Measurements from ENCODE around the gene C3orf20. TPM values are rescaled to one million over a fixed set of nuclear protein-coding genes. Genes with fewer than 3 reads are reported as not detected.

The C3orf20 gene
- polyA plus RNA-seq, 1 donor from 2014 or later: not detected

DNA sequence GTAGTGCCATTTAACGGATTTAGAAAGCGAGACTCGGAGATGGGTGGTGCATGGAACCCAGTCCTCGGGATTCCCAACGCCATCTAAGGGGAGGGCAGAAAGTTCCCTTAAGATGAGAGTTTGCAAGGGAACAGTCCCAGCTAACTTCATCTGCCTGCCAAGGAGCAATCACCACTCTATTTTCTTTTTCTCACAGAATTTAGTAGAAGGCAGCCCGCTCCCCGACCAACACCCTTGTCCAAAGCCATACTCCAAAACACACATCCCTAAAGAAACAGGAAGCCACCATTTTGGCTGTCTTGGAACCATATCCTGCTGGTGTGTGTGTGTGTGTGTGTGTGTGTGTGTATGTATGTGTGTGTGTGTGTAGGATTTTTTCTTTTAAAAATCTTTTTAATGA lies 136.7 kb downstream of the C3orf20 start:
- no peak overlapping the region for H3K9ac ChIP-seq (ENCODE audit: low read length)
- H3K9me2 ChIP-seq (ENCODE audit: insufficient read depth, low read length): no peaks in the 10 kb centered on the region
- no peak overlapping the region for H3K27ac ChIP-seq (ENCODE audit: low read length)
- H4K20me1 ChIP-seq (ENCODE audit: insufficient read depth): no peaks in the 10 kb centered on the region
- H3K9me3 ChIP-seq (ENCODE audit: low read length): no peaks in the 10 kb centered on the region
- TF ChIP-seq EP300 (conservative IDR thresholded peaks at IDR 0.05; ENCODE audit: poor library complexity, severe bottlenecking) (no peak), TAF1 (IDR thresholded peaks at IDR 0.05; ENCODE audit: low read depth) (no peak), POLR2AphosphoS5 (IDR thresholded peaks at IDR 0.05) (no peak), MXI1 (conservative IDR thresholded peaks at IDR 0.05; ENCODE audit: poor library complexity, severe bottlenecking) (no peak), EZH2 (IDR thresholded peaks at IDR 0.05; ENCODE audit: borderline replicate concordance, insufficient read depth, low read length, poor library complexity, severe bottlenecking) (no peak), RAD21 (conservative IDR thresholded peaks at IDR 0.05) (no peak), SMC3 (conservative IDR thresholded peaks at IDR 0.05; ENCODE audit: poor library complexity) (no peak)
- TF ChIP-seq, protein P1, sequence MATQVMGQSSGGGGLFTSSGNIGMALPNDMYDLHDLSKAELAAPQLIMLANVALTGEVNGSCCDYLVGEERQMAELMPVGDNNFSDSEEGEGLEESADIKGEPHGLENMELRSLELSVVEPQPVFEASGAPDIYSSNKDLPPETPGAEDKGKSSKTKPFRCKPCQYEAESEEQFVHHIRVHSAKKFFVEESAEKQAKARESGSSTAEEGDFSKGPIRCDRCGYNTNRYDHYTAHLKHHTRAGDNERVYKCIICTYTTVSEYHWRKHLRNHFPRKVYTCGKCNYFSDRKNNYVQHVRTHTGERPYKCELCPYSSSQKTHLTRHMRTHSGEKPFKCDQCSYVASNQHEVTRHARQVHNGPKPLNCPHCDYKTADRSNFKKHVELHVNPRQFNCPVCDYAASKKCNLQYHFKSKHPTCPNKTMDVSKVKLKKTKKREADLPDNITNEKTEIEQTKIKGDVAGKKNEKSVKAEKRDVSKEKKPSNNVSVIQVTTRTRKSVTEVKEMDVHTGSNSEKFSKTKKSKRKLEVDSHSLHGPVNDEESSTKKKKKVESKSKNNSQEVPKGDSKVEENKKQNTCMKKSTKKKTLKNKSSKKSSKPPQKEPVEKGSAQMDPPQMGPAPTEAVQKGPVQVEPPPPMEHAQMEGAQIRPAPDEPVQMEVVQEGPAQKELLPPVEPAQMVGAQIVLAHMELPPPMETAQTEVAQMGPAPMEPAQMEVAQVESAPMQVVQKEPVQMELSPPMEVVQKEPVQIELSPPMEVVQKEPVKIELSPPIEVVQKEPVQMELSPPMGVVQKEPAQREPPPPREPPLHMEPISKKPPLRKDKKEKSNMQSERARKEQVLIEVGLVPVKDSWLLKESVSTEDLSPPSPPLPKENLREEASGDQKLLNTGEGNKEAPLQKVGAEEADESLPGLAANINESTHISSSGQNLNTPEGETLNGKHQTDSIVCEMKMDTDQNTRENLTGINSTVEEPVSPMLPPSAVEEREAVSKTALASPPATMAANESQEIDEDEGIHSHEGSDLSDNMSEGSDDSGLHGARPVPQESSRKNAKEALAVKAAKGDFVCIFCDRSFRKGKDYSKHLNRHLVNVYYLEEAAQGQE (IDR thresholded peaks at IDR 0.05; ENCODE audit: borderline replicate concordance): no peak
- TF ChIP-seq, protein P2, sequence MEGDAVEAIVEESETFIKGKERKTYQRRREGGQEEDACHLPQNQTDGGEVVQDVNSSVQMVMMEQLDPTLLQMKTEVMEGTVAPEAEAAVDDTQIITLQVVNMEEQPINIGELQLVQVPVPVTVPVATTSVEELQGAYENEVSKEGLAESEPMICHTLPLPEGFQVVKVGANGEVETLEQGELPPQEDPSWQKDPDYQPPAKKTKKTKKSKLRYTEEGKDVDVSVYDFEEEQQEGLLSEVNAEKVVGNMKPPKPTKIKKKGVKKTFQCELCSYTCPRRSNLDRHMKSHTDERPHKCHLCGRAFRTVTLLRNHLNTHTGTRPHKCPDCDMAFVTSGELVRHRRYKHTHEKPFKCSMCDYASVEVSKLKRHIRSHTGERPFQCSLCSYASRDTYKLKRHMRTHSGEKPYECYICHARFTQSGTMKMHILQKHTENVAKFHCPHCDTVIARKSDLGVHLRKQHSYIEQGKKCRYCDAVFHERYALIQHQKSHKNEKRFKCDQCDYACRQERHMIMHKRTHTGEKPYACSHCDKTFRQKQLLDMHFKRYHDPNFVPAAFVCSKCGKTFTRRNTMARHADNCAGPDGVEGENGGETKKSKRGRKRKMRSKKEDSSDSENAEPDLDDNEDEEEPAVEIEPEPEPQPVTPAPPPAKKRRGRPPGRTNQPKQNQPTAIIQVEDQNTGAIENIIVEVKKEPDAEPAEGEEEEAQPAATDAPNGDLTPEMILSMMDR (IDR thresholded peaks at IDR 0.05; ENCODE audit: poor library complexity, severe bottlenecking): no peak
- H3K4me2 ChIP-seq (ENCODE audit: low read length): no peak overlapping the region
- H3K79me2 ChIP-seq (replicated peaks; ENCODE audit: insufficient read depth, low read length): no peaks in the 10 kb centered on the region
- H3K4me3 ChIP-seq (ENCODE audit: low read length): no peak overlapping the region
- H2AFZ ChIP-seq (ENCODE audit: low read depth, low read length): no peak overlapping the region
- no peaks in the 10 kb centered on the region for H3K36me3 ChIP-seq (ENCODE audit: insufficient read depth, low read length)
- H3K27me3 ChIP-seq (ENCODE audit: insufficient read depth, low read depth, low read length): peaks cover 52% of the 10 kb centered on the region
- H3F3A ChIP-seq (ENCODE audit: insufficient read depth, low read length, poor library complexity, severe bottlenecking): no peaks in the 10 kb centered on the region

DNA sequence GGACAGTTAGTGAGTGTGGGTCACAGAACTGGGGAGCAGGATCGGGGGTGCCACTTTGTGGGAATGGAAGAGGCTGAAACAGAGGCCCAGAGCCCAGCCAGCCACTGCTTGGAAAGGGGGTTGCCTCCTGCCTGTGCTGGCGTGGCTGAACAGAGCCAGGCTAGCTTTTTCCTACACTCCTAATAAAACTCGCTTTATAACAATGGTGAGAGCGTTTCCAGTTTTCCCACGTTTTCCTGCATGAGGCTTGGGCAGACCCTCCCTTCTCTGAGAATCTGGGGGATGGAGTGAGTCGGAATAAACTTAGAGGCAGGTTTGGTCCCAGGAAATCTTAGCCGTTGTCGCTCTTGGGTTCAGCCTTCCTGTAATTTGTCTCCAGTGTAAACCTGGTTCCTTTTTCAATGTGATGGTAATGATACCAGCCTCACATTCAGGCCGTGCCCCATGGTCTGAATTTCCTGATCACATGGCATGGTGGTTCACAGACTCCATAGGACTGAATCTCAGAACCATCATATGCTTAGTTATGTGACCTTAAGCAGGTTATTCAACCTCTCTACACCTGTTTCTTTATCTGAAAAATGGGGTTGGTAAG lies 137.4 kb downstream of the C3orf20 start:
- peaks cover 52% of the 10 kb centered on the region for H3K27me3 ChIP-seq (ENCODE audit: insufficient read depth, low read depth, low read length)
- no peak overlapping the region for H3K4me3 ChIP-seq (ENCODE audit: low read length)

More for the DNA sequence above, 137.4 kb downstream of the C3orf20 start:
- Histone ChIP-seq H3K4me2 (ENCODE audit: low read length) (no peak overlapping the region), H3K9me2 (ENCODE audit: insufficient read depth, low read length) (no peaks in the 10 kb centered on the region), H3F3A (ENCODE audit: insufficient read depth, low read length, poor library complexity, severe bottlenecking) (no peaks in the 10 kb centered on the region), H3K9me3 (ENCODE audit: low read length) (no peaks in the 10 kb centered on the region), H2AFZ (ENCODE audit: low read depth, low read length) (no peak overlapping the region), H3K36me3 (ENCODE audit: insufficient read depth, low read length) (no peaks in the 10 kb centered on the region), H3K27ac (ENCODE audit: low read length) (no peak overlapping the region), H3K9ac (ENCODE audit: low read length) (no peak overlapping the region), H4K20me1 (ENCODE audit: insufficient read depth) (no peaks in the 10 kb centered on the region), H3K79me2 (replicated peaks; ENCODE audit: insufficient read depth, low read length) (no peaks in the 10 kb centered on the region)
- TF ChIP-seq EP300 (conservative IDR thresholded peaks at IDR 0.05; ENCODE audit: poor library complexity, severe bottlenecking) (no peak), MXI1 (conservative IDR thresholded peaks at IDR 0.05; ENCODE audit: poor library complexity, severe bottlenecking) (no peak)

Data from neural cell (in vitro differentiated cells).